Mesodermal cell (in vitro differentiated cells): Measurements from ENCODE around the gene TTLL6.

ENCODE experiments used
- H3K27ac ChIP-seq: 2 replicates; pipeline ENCODE4 v1.7.0; 2013; ENCODE audit warnings: mild to moderate bottlenecking, low read depth, low read length, moderate library complexity; ENCODE audit not compliant: severe bottlenecking
- H3K36me3 ChIP-seq: 2 replicates; pipeline ENCODE4 v1.7.1; 2013; ENCODE audit warnings: mild to moderate bottlenecking, low read length, moderate library complexity; ENCODE audit not compliant: control insufficient read depth, insufficient read depth
- H3K4me1 ChIP-seq: one replicate; pipeline ENCODE4 v1.7.1; 2013; ENCODE audit warnings: mild to moderate bottlenecking, low read length; ENCODE audit not compliant: insufficient read depth, control insufficient read depth, poor library complexity, severe bottlenecking
- H3K4me3 ChIP-seq: 2 replicates; pipeline ENCODE4 v1.7.0; 2013; ENCODE audit warnings: low read length, control low read depth, mild to moderate bottlenecking; ENCODE audit not compliant: insufficient read depth, poor library complexity, severe bottlenecking; ENCODE audit errors: extremely low read depth
- H3K9me3 ChIP-seq: 2 replicates; pipeline ENCODE4 v1.7.1; 2013; ENCODE audit warnings: mild to moderate bottlenecking, low read length, moderate library complexity; ENCODE audit not compliant: control insufficient read depth
- WGBS, 2 experiments: methylation state at CpG; one replicate each; pipeline ENCODE4 v1.1.5; 2013; ENCODE audit warnings: missing lambda C conversion rate in 2 of 2; ENCODE audit not compliant: insufficient coverage in 2 of 2; 5-methylcytosine and 5-hydroxymethylcytosine counted together

Gene TTLL6

DNA sequence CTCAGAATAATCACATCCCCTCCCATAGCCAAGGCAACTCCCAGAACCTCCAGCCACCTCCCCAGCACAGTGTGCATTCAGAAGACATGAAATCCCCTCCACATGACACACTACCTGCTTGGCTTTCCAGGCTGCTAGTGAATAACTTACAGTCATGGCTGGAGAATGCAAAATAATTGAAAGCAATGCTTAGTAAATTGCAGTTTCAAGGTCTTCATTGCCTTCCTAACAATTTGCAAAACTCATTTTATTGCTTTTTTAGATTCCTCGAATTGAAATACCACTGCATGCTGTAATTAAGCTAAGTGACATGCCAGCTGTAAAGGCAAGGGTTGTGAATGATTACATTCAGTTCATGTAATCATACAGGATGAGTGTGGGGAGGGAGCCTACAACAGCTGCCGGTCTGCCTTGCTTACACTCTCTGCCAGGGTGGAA, 59.5 kb downstream of the TTLL6 start:
- Histone ChIP-seq H3K9me3 (no peaks in the 10 kb centered on the region), H3K4me1 (peaks cover 14% of the 10 kb centered on the region), H3K27ac (no peak overlapping the region), H3K4me3 (no peak overlapping the region), H3K36me3 (no peaks in the 10 kb centered on the region)
- 80 to 85% methylated on average over 1 to 2 of the region's 2 CpGs for WGBS, 2 experiments

DNA sequence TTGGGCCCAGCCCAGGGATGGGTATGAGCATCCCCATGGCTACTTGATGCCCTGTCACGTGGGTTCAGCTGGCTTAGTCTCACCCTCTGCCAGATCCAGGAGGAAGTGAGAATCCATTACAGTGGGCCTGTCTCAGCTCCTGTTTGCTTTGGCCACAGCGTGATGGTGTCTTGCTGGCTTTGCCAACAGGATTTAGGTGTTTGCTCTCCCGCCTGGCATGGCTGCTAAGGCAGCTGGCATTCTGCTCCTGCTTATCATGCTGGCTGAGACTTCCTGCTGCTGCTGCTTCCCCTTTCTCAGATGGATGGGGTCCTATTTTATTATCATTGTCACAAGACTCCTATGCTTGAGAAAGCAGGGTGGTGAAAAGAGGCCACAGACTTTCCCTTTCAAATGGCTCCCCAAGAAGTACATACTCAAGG, 60.2 kb downstream of the TTLL6 start:
- Histone ChIP-seq H3K4me1 (peaks cover 14% of the 10 kb centered on the region), H3K4me3 (no peak overlapping the region), H3K9me3 (no peaks in the 10 kb centered on the region), H3K36me3 (no peaks in the 10 kb centered on the region), H3K27ac (no peak overlapping the region)
- WGBS, 2 experiments, result 72 to 88% methylated on average over 3 of the region's 3 CpGs

DNA sequence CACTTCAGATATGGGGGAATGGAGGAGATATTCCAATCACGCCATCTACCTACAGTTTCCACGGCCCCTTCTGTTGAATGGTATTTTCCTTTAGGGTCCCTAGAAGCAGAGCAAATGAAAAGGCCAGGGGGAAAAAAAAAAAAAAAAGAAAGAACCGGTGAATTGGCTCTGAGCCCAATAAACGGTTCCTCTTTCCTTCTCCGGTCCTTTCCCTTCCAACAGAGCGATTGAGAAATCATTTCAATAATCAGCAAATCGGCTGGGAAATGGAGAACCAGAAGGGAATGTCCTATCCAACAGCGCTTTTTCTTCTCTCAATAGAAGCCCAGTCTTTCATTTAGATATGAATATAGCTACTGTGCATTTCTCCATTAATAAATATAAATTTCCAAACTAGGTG, 61.7 kb downstream of the TTLL6 start:
- Histone ChIP-seq H3K4me3 (no peak overlapping the region), H3K36me3 (no peaks in the 10 kb centered on the region), H3K9me3 (no peaks in the 10 kb centered on the region), H3K4me1 (peaks cover 14% of the 10 kb centered on the region), H3K27ac (no peak overlapping the region)
- WGBS, 2 experiments, result 48% methylated on average over 6 of the region's 8 CpGs; no CpG with 5 or more reads in 1 of the 2 experiments

DNA sequence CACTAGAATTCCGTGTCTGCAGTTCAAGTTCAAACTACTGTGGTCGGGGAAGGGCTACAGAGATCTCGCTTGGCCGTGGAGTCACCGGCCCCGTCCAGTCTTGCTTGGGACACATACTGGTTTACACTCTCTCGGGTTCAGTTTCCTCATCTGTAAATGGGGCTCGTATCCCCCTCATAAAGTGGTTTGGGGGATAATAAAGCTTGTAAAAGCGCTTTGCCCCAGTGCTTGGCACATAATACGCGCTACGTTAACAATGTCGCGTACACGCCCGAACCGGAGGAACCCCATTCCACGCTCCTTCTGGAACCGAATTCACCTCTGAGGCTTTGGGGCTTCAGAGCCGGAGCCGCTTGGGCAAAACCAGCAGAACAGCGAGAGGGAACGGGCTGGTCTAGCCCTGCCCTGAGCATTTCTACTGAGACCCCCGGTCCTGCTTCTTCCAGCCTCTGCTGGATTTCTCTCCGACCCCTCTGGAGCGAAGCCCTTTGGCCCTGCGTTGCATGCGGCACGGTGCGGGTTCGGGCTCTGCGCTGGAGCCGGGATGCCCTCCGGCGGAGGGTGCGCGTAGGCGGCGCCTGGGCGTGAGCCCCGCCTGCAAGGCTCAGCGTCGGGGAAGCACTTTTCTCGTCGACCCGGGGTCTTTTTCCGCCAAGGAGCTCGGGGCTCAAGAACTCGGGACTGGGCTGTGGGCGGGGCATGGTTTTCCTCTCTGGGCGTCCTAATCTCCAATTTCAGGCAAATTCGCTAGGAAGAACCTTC, 62.3 kb downstream of the TTLL6 start:
- WGBS, 2 experiments, result 3 to 4% methylated on average over 48 to 49 of the region's 52 CpGs
- H3K9me3 ChIP-seq, result no peaks in the 10 kb centered on the region
- peaks cover 14% of the 10 kb centered on the region for H3K4me1 ChIP-seq
- H3K4me3 ChIP-seq, result peak overlapping the region; percentile 12
- H3K36me3 ChIP-seq, result no peaks in the 10 kb centered on the region
- no peak overlapping the region for H3K27ac ChIP-seq

DNA sequence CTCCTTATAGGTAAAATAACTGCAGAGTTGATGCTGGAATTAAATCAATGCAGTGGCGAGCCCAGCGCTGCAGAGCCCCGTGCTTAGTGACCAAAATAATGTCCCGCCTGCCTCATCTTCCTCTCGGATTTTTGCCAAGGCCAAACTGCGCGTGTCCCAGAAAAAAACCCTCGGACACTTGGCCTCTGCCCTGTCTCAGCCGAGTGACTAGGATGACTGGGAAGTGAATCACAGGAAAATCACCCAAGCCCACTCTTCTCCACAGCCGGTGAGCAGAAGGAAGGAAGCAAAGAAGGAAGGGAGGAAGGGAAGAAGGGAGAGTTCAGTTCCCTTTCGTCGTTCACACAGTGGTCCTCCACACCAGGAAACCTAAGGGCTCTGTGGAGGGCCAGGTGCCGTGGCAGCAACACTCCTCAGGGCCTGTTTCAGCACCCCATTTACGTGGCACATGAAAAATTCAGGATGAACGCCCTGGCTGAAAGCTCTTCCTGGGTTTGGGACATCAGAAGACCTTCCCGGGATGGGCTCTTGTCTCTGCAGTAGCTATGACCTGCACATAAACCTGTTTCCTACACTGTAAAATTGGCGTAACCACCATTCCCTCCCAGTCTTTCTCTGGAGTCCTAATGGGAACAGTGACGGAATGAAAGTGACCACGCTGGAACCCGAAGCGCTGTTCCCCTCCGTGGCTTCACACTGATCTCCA, 63.1 kb downstream of the TTLL6 start:
- Histone ChIP-seq H3K4me3 (no peak overlapping the region), H3K27ac (no peak overlapping the region), H3K36me3 (no peaks in the 10 kb centered on the region), H3K4me1 (peaks cover 14% of the 10 kb centered on the region), H3K9me3 (no peaks in the 10 kb centered on the region)
- WGBS, 2 experiments, result 9 to 14% methylated on average over 17 of the region's 22 CpGs

DNA sequence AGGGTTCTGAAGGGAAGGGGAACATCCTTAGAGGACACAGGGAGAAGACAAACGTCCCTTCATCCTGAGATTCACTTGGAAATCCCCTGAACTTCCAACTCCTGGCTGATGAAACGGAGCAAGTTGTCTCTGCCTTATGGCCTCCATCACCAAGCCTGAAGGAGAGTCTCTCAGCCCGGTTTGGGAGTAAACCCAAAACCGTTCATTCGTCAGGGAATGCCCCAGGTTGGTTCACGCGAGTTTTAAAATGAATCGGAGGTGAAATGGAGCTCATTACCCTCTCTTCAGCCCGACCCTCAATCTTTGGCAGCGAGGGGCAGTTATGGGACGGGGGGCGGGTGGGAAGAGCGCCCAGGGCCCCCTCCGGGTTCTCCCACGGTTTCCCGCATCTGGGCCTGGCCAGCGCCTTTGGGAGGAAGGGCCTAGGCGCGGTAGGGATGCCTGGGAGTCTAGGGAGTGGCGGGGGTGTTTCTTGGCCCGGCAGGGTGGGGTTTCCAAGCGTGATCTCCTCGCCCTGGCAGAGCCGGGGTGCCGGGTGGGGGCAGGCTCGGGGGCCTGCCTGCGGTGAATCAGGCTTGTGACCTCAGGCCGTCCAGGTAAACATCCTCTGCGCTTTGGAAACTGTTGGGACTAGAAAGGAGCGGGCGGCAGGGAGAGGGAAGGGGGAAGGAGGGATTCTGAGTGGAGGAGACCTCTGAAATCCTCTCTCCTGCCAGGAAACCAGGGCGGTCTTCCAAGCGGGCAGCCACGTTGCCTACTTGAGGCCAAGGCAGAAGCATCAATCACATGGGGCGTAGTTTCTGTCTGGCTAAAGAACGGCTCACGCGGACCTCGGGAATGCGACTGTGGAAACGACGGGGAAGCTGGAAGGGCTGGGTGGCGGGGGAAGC, 64.4 kb downstream of the TTLL6 start:
- H3K27ac ChIP-seq, result no peak overlapping the region
- H3K9me3 ChIP-seq, result no peaks in the 10 kb centered on the region
- H3K4me3 ChIP-seq, result no peak overlapping the region
- 6 to 9% methylated on average over 22 to 31 of the region's 43 CpGs for WGBS, 2 experiments
- H3K36me3 ChIP-seq, result no peaks in the 10 kb centered on the region
- peaks cover 14% of the 10 kb centered on the region for H3K4me1 ChIP-seq

DNA sequence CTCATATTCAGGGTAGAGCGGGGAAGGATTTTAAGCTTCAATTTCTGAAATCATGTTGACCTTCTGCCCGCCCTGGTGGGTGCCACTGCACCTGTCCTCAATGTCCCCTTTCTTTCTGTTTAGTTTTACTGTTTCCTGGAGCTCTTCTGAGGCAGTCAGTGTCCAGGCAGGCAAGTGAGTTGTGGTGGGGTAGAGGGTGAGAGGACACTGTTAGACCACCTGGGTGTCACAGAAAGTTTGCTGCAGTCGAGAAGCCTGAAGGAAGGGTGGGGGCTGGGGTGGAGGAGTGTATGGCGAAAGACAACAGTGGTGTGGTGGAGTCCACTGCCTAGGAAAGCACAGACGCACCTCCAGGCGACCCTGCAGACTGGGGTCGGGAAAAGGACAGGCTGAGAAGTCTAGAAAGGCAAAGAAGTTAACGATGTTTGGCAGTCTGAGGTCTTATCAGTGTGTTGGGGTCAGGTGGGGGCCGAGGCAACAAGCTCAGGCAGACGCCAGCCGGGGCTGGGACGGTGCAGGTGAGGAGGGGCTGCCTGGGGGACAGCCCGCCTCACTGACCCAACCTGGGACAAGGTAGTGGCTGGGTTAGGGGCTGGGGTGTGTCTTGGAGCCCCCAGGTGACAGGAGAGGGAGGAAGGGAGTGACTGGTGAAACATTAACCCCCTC, 65.2 kb downstream of the TTLL6 start:
- WGBS, 2 experiments, result 6 to 8% methylated on average over 10 to 11 of the region's 13 CpGs
- Histone ChIP-seq H3K27ac (no peak overlapping the region), H3K4me3 (no peak overlapping the region), H3K4me1 (peaks cover 17% of the 10 kb centered on the region), H3K36me3 (no peaks in the 10 kb centered on the region), H3K9me3 (no peaks in the 10 kb centered on the region)

DNA sequence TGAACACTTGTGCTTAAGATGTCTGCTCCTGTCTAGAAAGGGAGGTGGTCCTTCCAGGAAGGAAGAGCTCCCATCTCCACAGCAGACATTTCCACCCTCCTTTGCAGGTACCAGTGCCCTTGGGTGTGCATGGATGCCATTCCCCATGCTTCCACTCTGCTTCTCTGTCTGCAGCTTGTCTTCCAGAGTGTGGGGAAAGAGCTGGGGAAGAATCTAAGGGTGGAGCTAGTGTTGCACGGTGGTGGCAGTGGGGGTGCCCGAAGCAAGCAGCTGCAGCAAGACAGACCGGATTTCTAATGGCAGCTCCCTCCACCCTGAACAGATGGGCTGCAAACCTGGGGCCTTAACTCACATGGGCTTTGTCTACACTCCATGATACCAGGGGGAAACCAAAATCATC, 65.9 kb downstream of the TTLL6 start:
- H3K36me3 ChIP-seq, result no peaks in the 10 kb centered on the region
- no peak overlapping the region for H3K4me3 ChIP-seq
- no peak overlapping the region for H3K27ac ChIP-seq
- H3K9me3 ChIP-seq, result no peaks in the 10 kb centered on the region
- 0 to 6% methylated on average over 1 to 3 of the region's 3 CpGs for WGBS, 2 experiments
- peaks cover 22% of the 10 kb centered on the region for H3K4me1 ChIP-seq

DNA sequence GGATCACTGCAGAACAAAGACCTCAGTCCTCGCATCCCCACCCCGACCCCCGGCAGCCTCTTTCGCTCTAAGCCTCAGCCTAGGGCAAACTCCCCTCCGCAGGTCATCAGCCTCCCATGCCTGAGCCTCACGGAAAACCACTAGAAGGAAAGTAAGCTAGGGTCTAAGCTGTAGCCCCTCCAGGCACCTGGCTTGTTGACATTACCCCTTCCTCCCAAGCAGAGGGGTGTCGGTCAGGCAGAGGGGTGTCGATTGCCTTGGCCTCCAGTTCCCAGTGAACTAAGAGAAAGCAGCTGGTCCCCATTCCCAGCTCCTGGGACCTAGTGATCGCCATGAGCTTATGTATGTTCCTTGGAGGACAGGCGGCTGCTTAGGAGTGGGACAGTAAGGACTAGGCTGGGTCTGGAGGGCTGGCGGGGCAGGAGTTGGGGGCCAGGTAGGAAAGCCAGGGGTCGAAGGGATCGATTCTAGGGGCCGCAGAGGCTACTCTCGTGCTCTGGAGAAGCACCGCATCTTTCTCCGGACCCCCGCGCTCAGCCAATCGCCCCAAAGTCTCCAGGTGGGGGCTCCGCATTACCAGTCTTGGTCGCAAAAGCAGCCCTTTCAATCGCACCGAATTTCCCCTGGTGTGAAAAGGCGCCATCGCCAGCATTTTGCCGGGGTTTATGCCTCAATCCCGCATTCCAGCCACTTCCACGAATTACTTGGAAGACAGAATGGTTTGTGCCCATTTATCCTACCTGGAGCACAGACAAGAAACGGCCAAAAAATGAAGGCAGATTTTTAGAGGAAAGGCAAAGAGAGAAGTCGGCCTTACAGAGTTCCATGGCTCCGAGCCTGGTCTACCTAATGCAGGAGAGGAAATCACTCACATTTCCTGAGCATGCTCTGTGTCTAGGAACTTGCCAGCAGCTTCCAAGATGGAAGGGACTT, 67.1 kb downstream of the TTLL6 start:
- H3K27ac ChIP-seq, result no peak overlapping the region
- H3K4me1 ChIP-seq, result peaks cover 22% of the 10 kb centered on the region
- no peaks in the 10 kb centered on the region for H3K9me3 ChIP-seq
- no peaks in the 10 kb centered on the region for H3K36me3 ChIP-seq
- WGBS, 2 experiments, result 4 to 9% methylated on average over 28 to 32 of the region's 32 CpGs
- H3K4me3 ChIP-seq, result no peak overlapping the region
